GM19324 (cell line): ENCODE results near the gene KIRREL1.

ENCODE experiments used
- ATAC-seq: cut with Tn5 transposase; IDR thresholded peaks from one replicate; pipeline ENCODE4 v1.9.1; 2021; ENCODE audit warnings: mild to moderate bottlenecking, moderate library complexity; ENCODE audit not compliant: unreplicated experiment, low FRiP score

The KIRREL1 gene

GRCh38 chr1:157993147-157993917 lies at the start of gene KIRREL1:
KIRREL1 (plus strand) TSS chr1:157993645; CDS start chr1:157993677, 32 bp downstream.
- no peak for ATAC-seq

- no peak for ATAC-seq
These were observed 48.7 kb upstream of the KIRREL1 start for GRCh38 chr1:157944663-157945280.

DNA sequence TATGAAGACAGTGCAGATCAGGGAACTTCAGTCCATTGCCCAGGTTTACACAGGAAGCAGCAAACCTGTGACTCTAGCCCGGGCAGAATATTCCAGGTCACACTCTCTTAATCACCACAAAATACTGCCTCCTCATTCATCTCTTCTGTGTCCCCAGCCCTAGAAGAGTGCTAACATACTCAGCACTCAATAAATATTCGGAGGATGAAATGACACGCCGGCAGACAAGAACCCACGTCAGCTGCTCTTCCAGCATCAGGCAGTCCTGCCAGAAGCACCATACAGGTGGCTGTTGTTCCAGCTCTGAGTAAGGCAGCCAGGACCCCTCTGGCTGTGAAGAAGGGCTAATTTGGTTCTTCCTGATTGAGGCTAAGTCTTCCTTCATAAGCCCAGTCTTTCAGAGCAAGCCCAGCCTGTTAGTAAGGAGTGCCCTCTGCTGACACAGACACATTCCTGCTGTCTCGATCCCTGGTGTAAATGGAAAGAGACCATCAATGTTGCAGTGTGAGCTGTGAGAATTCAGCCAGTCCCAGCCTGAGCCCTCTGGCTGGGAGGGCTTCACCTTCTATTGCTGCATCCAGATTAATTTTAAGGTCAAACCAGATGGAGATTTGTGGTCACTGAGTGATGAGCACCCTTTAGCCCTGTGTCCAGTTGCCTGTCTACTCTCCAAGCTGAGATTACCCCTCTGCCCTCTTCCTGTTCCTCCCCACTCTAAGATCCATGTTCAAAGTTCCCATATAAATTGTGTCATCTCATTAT lies 45.0 kb upstream of the KIRREL1 start:
- ATAC-seq: no peak

- no peak for ATAC-seq
These were observed 44.4 kb upstream of the KIRREL1 start for GRCh38 chr1:157949074-157949354.

GRCh38 chr1:157951230-157951629 lies 42.2 kb upstream of the KIRREL1 start:
- ATAC-seq: no peak

- no peak for ATAC-seq
These were observed 40.8 kb upstream of the KIRREL1 start for GRCh38 chr1:157952601-157953000.

DNA sequence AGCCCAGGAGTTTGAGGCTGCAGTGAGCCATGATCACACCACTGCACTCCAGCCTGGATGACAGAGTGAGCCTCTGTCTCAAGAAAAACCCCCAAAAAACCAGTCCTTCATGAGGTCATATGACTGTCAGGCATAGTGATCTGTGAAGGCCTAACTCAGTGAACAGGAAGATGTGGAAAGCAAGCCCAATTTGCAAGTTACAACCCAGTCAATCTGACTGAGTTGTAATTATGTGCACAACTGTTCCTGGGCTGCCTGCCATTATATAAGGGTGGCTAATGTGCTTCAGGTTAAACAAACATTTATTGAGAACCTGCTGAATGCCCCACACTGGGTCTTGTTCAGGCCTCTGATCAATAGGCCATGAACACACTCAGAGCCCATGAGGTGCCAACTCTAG lies 38.2 kb upstream of the KIRREL1 start:
- no peak for ATAC-seq

- no peak for ATAC-seq
These were observed 37.6 kb upstream of the KIRREL1 start for GRCh38 chr1:157955857-157956256.

- no peak for ATAC-seq
These were observed 36.7 kb upstream of the KIRREL1 start for GRCh38 chr1:157956732-157957131.

DNA sequence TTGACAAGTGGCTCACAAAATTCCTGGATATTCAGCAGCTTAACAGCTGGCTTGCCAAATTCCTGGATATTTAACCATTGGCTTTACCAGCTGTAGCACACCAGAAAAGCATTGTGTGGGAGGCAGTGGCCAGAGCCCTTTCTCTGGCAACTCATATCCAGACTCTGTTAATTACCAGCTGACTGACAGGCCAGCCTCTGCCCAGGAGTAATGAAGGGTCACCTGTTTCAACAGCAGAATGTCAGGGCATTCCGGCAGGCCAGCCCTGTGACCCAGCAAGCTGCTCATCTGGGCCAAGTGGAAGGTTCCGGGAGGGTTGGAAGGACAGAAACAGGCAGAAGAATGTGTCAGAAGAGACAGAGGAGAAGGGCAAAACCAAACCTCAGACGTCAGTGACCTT lies 35.2 kb upstream of the KIRREL1 start:
- ATAC-seq: no peak

DNA sequence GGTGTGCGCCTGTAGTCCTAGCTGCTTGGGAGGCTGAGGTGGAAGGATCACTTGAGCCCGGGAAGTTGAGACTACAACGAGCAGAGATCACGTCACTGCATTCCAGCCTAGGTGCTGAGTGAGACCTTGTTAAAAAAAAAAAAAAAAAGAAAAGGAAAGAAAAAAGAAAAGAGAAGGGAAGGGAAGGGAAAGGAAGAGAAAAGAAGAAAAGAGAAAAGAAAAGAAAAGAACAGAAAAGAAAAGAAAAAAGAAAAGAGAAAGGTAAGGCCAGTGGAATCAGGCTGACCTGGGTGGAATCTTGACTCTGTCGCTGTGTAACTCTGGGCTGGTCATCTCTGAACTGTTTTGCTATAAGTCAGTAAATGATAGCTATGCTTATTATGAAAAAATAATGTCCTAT lies 33.7 kb upstream of the KIRREL1 start:
- ATAC-seq: no peak

DNA sequence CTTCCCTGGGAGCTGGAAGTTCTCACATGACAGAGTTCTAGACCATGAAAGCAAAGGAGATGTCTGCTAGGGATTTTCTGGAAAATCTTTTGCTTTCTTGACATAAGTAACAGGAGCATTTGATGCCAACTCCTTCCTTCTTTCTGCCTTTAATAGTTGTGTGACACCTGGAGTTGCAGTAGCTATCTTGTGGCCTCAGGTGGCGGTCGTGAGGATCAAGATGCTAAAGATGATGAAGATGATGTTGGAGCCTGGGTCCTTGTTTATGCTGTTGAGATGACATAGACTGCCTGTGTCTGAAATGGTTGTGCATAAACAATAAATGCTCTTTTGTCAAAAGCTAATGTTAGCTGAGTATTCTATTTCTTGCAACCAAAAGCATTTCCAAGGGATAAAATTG lies 32.7 kb upstream of the KIRREL1 start:
- no peak for ATAC-seq

DNA sequence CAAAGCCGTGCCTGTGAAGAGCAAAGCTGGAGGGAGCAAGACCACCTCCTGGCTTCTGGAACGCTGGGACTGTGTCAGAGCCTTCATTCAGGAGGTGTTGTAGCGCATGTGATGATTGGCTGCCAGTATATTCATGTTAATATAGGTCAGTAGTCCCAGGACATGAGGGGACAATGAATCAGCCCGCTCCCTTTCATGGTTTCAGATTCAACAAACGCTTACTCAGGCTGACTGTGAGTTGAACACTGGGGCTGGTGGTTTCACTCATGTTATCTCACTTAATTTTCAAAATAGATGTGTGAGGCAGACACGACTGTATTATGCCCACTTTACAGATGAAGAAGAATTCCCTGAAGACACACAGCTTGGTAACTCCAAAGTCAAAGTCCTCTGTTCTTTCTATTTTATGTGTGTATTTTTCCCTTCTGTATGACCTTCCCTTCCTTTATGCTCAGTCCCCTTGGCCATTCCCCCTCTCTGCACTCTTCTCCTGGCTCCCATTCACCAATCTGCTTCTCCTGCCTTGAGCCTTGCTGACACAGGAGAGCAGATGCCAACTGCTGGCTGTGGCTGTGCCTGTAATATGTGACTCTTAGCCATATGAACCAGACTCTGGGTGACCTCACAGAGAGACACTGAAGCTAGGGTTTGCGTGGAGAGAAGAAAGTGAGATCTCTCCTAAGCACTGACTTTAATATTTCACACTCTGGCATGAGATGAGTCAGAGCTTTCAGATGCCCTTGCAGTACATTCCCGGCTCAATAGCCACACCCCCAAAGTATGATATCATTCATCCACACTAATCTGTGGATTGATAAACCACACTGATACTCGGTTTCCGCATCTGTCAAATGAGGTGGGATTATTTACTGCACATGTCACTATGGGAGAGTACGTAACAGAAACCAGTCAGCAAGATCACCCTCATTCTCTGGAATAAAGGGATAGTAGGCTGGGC lies 31.4 kb upstream of the KIRREL1 start:
- no peak for ATAC-seq

GRCh38 chr1:157963713-157964112 lies 29.7 kb upstream of the KIRREL1 start:
- no peak for ATAC-seq

- ATAC-seq: no peak
These were observed 27.9 kb upstream of the KIRREL1 start for GRCh38 chr1:157965584-157965983.

GRCh38 chr1:157966031-157966537 lies 27.4 kb upstream of the KIRREL1 start:
- ATAC-seq: no peak

DNA sequence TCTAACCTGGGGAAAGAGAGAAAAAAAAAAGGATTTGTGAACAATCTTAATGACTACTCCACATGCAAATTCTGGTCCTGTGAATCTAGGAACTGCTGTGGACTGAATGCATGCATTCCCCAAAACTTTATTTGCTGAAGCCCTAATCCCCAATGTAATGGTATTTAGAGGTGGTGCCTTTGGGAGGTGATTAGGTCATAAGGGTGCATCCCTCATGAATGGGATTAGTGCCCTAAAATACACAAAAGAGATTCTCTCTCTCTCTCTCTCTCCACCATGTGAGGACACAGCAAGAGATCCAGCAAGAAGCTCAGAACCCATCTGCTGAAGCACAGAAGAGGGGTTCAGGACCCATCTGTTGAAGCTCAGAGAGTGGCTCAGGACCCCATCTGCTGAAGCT lies 26.2 kb upstream of the KIRREL1 start:
- no peak for ATAC-seq

DNA sequence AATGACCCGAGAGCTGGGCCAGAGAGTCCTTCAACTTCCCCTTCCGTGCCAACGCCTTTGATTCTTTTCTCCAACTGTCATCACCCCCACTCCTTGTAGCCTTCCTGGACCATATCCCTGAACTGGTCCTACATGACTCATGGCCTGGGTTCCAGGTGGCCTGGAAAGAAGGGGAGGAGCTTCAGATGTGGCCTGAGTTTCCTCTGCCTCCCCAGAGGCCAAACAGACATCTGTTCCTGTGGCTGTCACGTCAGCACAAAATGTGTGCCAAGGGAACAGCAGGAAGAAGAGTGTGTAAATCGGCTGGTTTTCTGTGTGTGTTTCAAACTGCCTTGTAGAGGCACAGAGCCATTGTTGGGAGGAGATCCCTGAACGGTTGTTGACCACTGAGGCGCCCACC lies 24.9 kb upstream of the KIRREL1 start:
- no peak for ATAC-seq

GRCh38 chr1:157968946-157969345 lies 24.5 kb upstream of the KIRREL1 start:
- no peak for ATAC-seq

GRCh38 chr1:157969697-157970485 lies 23.6 kb upstream of the KIRREL1 start:
- ATAC-seq: no peak
